Ishikawa (cell line): ENCODE results near the gene CETP.

Experiments
- CEBPB ChIP-seq: IDR thresholded peaks from 2 replicates; pipeline ENCODE4 v1.6.1; 2012
- CREB1 ChIP-seq: IDR thresholded peaks from 2 replicates; pipeline ENCODE4 v1.6.1; 2012; ENCODE audit warnings: low read depth
- EGR1 ChIP-seq: IDR thresholded peaks from 2 replicates; pipeline ENCODE4 v1.6.1; 2012
- EP300 ChIP-seq: IDR thresholded peaks from 2 replicates; pipeline ENCODE4 v1.6.1; 2012; ENCODE audit warnings: borderline replicate concordance
- FOXM1 ChIP-seq: IDR thresholded peaks from 2 replicates; pipeline ENCODE4 v1.6.1; 2012; ENCODE audit warnings: low read depth, borderline replicate concordance
- MAX ChIP-seq: IDR thresholded peaks from 2 replicates; pipeline ENCODE4 v1.6.1; 2012
- NFIC ChIP-seq: IDR thresholded peaks from 2 replicates; pipeline ENCODE4 v1.6.1; 2012
- RAD21 ChIP-seq: IDR thresholded peaks from 2 replicates; pipeline ENCODE4 v1.6.1; 2012; ENCODE audit warnings: low read depth
- REST ChIP-seq: IDR thresholded peaks from 2 replicates; pipeline ENCODE4 v1.6.1; 2012; ENCODE audit warnings: low read depth, mild to moderate bottlenecking
- TAF1 ChIP-seq: IDR thresholded peaks from 2 replicates; pipeline ENCODE4 v1.6.1; 2012; ENCODE audit warnings: low read depth, mild to moderate bottlenecking
- TCF12 ChIP-seq: IDR thresholded peaks from 2 replicates; pipeline ENCODE4 v1.6.1; 2012; ENCODE audit warnings: low read depth
- TEAD4 ChIP-seq: IDR thresholded peaks from 2 replicates; pipeline ENCODE4 v1.6.1; 2012
- USF1 ChIP-seq: IDR thresholded peaks from 2 replicates; pipeline ENCODE4 v1.6.1; 2012
- YY1 ChIP-seq: IDR thresholded peaks from 2 replicates; pipeline ENCODE4 v1.6.1; 2012; ENCODE audit warnings: low read depth
- ZBTB7A ChIP-seq: IDR thresholded peaks from 2 replicates; pipeline ENCODE4 v1.6.1; 2012; ENCODE audit warnings: low read depth

The CETP gene

DNA sequence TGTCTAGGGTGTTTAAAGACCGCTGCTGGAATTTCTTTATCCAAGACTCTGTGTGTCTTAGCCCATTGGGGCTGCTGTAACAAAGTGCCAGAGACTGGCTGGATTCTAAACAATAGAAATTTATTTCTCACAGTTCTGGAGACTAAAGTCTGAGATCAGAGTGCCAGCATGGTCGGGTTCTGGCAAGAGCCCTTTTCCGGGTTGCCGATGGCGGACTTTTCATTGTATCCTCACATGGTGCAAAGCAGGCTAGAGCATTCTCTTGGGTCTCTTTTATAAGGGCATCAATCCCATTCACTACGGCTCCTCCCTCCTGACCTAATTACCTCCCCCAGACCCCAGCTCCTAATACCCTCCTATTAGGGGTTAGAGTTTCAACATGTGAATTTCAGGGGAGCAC, 37.1 kb downstream of the CETP start:
- TF ChIP-seq CREB1: no peak
- no peak for TF ChIP-seq FOXM1
- TF ChIP-seq TCF12: no peak

DNA sequence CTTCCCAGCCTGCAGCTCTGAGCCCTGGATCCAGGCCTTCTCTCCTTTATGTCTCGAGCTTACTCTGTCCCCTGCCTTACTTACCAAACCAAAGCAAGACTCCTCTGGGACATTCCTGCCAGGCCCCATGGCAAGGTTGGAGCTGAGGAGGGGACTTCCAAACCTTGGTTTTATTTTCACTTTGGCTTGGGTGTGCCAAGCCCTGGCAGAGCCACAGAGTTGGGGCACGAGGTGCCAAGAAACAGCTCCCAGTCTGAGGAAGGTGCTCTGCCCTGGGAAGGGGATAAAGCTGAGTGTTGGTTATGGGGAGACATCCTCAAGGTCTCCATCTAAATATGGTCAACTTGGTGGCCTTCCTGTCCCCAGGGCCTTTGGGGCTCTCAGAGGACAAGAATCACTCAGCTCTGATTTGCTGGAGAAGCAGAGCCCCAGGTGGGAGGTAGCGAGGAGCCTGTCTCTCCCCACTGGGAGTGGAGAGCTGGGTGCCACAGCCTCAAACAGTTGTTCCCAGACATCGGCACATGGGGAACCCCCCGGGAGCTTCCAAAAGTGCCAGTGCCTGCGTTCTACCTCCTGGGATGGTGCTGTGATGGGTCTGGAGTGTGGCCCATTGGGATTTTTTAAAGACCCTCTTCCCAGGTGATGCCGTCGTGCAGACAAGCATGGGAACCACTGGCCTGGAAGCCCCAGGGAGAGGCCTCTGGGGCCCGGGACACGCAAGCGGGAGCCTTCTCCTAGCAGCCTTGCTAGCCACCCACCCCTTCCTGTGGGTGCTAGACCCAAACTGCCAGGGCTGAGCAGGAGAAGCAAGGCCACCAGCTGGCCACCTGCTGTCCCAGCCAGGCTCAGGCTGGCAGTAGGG, 37.9 kb downstream of the CETP start:
- TF ChIP-seq MAX: no peak
- TF ChIP-seq EGR1: no peak
- TF ChIP-seq RAD21: no peak

DNA sequence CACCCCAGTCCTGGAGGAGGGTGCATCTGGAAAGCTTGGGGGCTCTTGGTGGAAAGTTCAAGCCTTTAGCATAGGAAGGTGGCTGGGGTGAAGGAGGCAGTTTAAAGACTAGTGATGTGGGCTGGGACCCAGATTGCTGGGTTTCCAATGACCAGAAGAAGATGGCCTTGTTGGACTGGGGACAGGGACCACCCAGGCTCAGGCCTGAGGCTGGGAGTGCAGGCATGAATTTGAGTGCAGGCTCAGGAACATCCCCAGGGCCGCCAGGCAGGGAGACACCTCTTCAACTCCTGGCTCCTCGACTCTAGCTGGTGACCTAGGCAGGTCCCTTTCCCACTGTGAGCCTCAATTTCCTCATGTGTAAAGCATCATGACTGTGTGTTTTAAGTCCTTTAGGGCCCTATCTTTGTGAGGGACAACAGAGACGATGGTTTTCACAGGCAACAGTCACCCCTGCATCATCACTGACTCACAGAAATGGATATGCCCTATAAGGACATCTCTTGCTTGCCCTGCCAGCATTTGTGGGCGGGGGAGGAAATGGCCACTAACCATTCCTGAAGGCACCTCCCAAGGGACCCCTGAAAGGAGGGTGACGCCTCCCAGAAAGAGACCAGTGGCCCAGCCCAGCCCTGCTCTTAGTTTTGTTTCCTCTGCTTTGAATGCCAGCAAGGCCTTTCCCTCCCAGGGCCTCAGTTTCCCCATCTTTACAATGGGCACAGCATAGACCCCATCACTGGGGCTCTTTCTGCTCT, 38.7 kb downstream of the CETP start:
- TF ChIP-seq EGR1: no peak
- no peak for TF ChIP-seq CEBPB
- TF ChIP-seq REST: no peak
- no peak for TF ChIP-seq NFIC
- no peak for TF ChIP-seq TCF12
- TF ChIP-seq CREB1: no peak
- no peak for TF ChIP-seq FOXM1
- TF ChIP-seq TEAD4: no peak
- no peak for TF ChIP-seq EP300
- TF ChIP-seq YY1: no peak
- no peak for TF ChIP-seq ZBTB7A
- no peak for TF ChIP-seq USF1
- no peak for TF ChIP-seq RAD21

DNA sequence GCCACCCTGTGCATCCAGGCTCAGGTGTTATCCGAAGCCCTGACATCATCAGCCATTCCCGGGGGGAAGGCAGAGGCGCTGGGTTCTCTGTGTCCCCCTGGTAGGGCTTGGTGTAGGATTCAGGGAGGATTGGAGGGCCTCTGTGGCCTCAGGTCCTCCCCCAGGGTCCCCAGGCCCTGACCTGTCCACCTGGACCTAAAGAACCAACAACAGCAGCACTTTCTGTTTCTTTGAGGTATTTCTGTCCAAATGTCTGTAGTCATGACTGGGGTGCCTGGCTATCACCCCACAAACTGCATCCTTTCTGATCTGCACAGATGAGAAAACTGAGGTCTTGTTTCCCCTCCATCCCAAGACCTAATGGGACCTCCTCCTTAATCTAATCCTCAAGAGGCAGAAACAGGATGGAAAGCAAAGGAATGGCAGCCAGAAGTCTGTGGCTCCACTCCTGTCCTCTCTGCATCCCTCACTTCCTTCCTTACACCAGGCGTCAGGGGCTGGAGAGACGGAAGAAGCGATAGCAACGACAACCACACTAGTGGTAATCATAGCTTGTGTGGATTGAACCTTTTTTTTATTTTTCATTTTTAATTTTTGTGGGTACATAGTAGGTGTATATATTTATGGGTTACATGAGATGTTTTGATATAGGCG, 39.4 kb downstream of the CETP start:
- TF ChIP-seq TAF1 (no peak), EGR1 (no peak), ZBTB7A (no peak), TEAD4 (no peak), REST (no peak), RAD21 (no peak), USF1 (no peak), CREB1 (no peak), FOXM1 (no peak), TCF12 (no peak), NFIC (no peak), YY1 (no peak)

DNA sequence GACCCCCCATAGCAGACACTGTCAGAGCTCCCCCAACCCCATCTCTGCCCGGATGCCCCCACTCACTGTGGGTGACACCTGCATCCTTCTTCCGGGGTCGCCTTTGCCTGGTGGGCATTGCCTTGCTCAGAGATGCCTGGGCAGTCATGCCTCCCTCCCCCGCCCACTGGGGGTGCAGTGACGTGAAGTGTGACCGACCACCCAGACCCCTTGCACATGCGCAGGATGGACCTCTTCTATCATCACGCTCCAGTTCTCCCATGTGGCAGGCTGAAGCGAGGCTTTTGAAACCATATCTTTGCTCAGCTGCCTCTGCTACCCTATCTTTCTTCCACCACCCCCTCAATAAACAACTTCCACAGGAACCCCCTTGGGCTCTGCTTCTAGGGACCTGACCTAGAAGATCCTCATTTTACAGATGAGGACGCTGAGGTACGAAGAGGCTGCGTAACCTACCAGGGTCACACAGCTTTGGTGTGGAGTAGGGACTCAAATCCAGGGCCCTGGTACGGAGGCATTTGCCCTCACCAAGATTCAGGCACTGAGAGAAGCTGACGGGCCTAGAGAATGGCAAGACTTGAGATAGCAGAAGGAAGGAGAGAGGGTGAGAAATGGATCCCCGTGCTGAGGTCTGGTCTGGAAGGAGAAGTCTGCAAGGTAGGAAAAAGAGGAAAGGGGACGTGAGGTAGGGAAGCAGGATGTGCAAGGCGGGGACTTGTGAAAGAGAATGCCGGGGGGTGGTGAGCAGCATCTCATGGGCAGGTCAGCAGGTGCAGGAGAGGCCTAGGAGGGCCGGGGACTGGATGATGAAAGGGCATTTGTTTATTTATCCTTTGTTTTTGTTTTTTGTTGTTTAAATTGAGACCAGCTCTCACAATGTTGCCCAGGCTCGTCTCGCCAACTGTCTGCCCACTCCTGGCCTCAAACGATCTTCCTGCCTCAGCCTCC, 42.0 kb downstream of the CETP start:
- TF ChIP-seq ZBTB7A: no peak
- TF ChIP-seq USF1: no peak
